Iris pigment epithelial cell (primary cell): Measurements from ENCODE around the gene FBXL20.

Experiments
- DNase-seq: peaks from one replicate; pipeline ENCODE4 v3.0.0-alpha.2; 2011; ENCODE audit warnings: low read depth

The FBXL20 gene

GRCh38 chr17:39225959-39226683, 175.3 kb downstream of the FBXL20 start:
- DNase-seq, result peak; percentile 32

- no peak for DNase-seq
Measured at GRCh38 chr17:39225308-39225958, 176.0 kb downstream of the FBXL20 start, which contains the start of gene STAC2. Gene STAC2 (minus strand): TSS chr17:39225945. CDS start chr17:39225502, 443 bp downstream.

GRCh38 chr17:39224778-39225307, 176.6 kb downstream of the FBXL20 start:
- DNase-seq, result no peak

- DNase-seq, result no peak
Measured at GRCh38 chr17:39223907-39224777, 177.3 kb downstream of the FBXL20 start.

- no peak for DNase-seq
Measured at GRCh38 chr17:39222866-39223834, 178.3 kb downstream of the FBXL20 start.

GRCh38 chr17:39222151-39222550, 179.3 kb downstream of the FBXL20 start:
- DNase-seq, result no peak

GRCh38 chr17:39221572-39221971, 179.9 kb downstream of the FBXL20 start:
- no peak for DNase-seq

GRCh38 chr17:39219647-39220154, 181.7 kb downstream of the FBXL20 start:
- DNase-seq, result no peak

- no peak for DNase-seq
Measured at GRCh38 chr17:39218906-39219305, 182.5 kb downstream of the FBXL20 start.

GRCh38 chr17:39217734-39218369, 183.6 kb downstream of the FBXL20 start:
- DNase-seq, result no peak

- peak; percentile 55 for DNase-seq
Measured at GRCh38 chr17:39213852-39214251, 187.6 kb downstream of the FBXL20 start.

- DNase-seq, result no peak
Measured at GRCh38 chr17:39212841-39213480, 188.5 kb downstream of the FBXL20 start.

GRCh38 chr17:39212195-39212810, 189.1 kb downstream of the FBXL20 start:
- no peak for DNase-seq

- DNase-seq, result no peak
Measured at GRCh38 chr17:39210093-39210434, 191.4 kb downstream of the FBXL20 start.

GRCh38 chr17:39209317-39210092, 191.9 kb downstream of the FBXL20 start:
- peak; percentile 56 for DNase-seq

- DNase-seq, result no peak
Measured at GRCh38 chr17:39208893-39209292, 192.5 kb downstream of the FBXL20 start.

GRCh38 chr17:39208136-39208535, 193.3 kb downstream of the FBXL20 start:
- DNase-seq, result no peak

- DNase-seq, result no peak
Measured at GRCh38 chr17:39205112-39205526, 196.3 kb downstream of the FBXL20 start.

GRCh38 chr17:39204245-39204644, 197.2 kb downstream of the FBXL20 start:
- DNase-seq, result no peak
